ENCODE measurements around the gene RBM6. TPM values are rescaled to one million over a fixed set of nuclear protein-coding genes. Genes with fewer than 3 reads are reported as not detected.

Gene RBM6
- total and polyA plus RNA-seq, 2 of the 4 experiments (the other 2 are of a cell fraction), result 38.5 to 64.6 TPM

- H3K9ac ChIP-seq (ENCODE audit: low read depth, low read length), result no peak overlapping the region
- no CpG with 5 or more reads among the region's 1 CpG for WGBS, 2 experiments (ENCODE audit: extremely low coverage in 2 of 2, insufficient read length in 1 of 2)
- H3K79me1 ChIP-seq (ENCODE audit: low read depth in 1 of 2, low read length in 2 of 2), result peaks cover 10 to 50% of the 10 kb centered on the region in 2 experiments
- no peak overlapping the region for H2BK15ac ChIP-seq (ENCODE audit: low read depth, low read length)
- no TSS peak for BruUV-seq (replicated peaks)
- no peaks in the 10 kb centered on the region for H3K9me3 ChIP-seq (ENCODE audit: control insufficient read depth, insufficient read depth, low read length)
- peaks cover 4% of the 10 kb centered on the region for H3K4me1 ChIP-seq (ENCODE audit: control insufficient read depth, insufficient read depth, low read length)
- dilution Hi-C loops (cut with HindIII; ENCODE audit: low sequenced_read_pairs, unreplicated experiment) (no loop called here), in situ Hi-C loops (cut with MboI; ENCODE audit: low sequenced_read_pairs) (no loop called here), intact Hi-C loops (cut with micrococcal nuclease) (no loop called here)
- H2BK5ac ChIP-seq (ENCODE audit: low read depth, low read length, poor library complexity, severe bottlenecking), result no peak overlapping the region
- no peak overlapping the region for H4K5ac ChIP-seq (ENCODE audit: low read depth, low read length)
- H2BK20ac ChIP-seq (ENCODE audit: low read depth, low read length), result no peak overlapping the region
- H3K4ac ChIP-seq (ENCODE audit: low read depth, low read length), result no peak overlapping the region
- no peak overlapping the region for H2AK5ac ChIP-seq (ENCODE audit: low read depth, low read length)
- peak; percentile 28; the same call in 1 of the 2 replicates for ATAC-seq (ENCODE audit: low read depth)
- H3K18ac ChIP-seq (ENCODE audit: low read depth, low read length), result no peak overlapping the region
- ChIA-PET POLR2A (ENCODE audit: unreplicated experiment) (no interaction called here), CTCF (interaction anchor here (1.2 kb wide), 1 partner anchor 9 kb away, joined by 3 read pairs; no protein-coding TSS in a partner anchor)
- H3K9me1 ChIP-seq (ENCODE audit: insufficient read depth, low read length), result peaks cover 11% of the 10 kb centered on the region; the same call in 1 of the 2 replicates
- peak; percentile 62 for DNase-seq
- H2AFZ ChIP-seq (replicated peaks; ENCODE audit: low read length, poor library complexity), result no peak overlapping the region
- H3K4me2 ChIP-seq (ENCODE audit: low read depth, low read length), result no peak overlapping the region
- H3K4me3 ChIP-seq (ENCODE audit: insufficient read depth, low read depth, low read length), result no peak overlapping the region
- no peak overlapping the region for H4K91ac ChIP-seq (ENCODE audit: insufficient read depth, low read depth, low read length)
- no peak overlapping the region for H3K14ac ChIP-seq (replicated peaks; ENCODE audit: low read depth, low read length)
- H4K8ac ChIP-seq (ENCODE audit: low read depth in 2 of 2, low read length in 2 of 2), result no peak overlapping the region
- peaks cover 21% of the 10 kb centered on the region; the same call in 1 of the 2 replicates for H4K20me1 ChIP-seq (ENCODE audit: insufficient read depth, low read length)
- TF ChIP-seq MXI1 (IDR thresholded peaks at IDR 0.05; ENCODE audit: borderline replicate concordance, low read depth, low read length), result no peak
- no peak for TF ChIP-seq USF2 (IDR thresholded peaks at IDR 0.05; ENCODE audit: low read depth, low read length)
- no peak for TF ChIP-seq MAZ (IDR thresholded peaks at IDR 0.05; ENCODE audit: borderline replicate concordance, low read depth, low read length)
- TF ChIP-seq RCOR1 (IDR thresholded peaks at IDR 0.05; ENCODE audit: insufficient replicate concordance, low read length), result no peak
- no peak for TF ChIP-seq RAD21 (IDR thresholded peaks at IDR 0.05; ENCODE audit: low read length)
- no peak for TF ChIP-seq MAFK (IDR thresholded peaks at IDR 0.05; ENCODE audit: low read depth, low read length)
- no peak for TF ChIP-seq CEBPB (IDR thresholded peaks at IDR 0.05; ENCODE audit: low read depth, low read length)
- TF ChIP-seq ELK1 (IDR thresholded peaks at IDR 0.05; ENCODE audit: borderline replicate concordance, low read depth, low read length), result no peak
- TF ChIP-seq SMC3 (IDR thresholded peaks at IDR 0.05; ENCODE audit: low read depth, low read length), result no peak
- no peak for TF ChIP-seq POLR2A (IDR thresholded peaks at IDR 0.05; ENCODE audit: low read depth, low read length)
- TF ChIP-seq FOS (IDR thresholded peaks at IDR 0.05; ENCODE audit: low read depth, low read length), result no peak
- TF ChIP-seq BHLHE40 (IDR thresholded peaks at IDR 0.05; ENCODE audit: low read depth, low read length), result no peak
- TF ChIP-seq CHD1 (IDR thresholded peaks at IDR 0.05; ENCODE audit: low read depth, low read length), result no peak
- TF ChIP-seq RFX5 (IDR thresholded peaks at IDR 0.05; ENCODE audit: low read depth, low read length), result no peak
- no peak for TF ChIP-seq CTCF (conservative IDR thresholded peaks at IDR 0.05; ENCODE audit: low read depth, low read length)
- H3K23ac ChIP-seq (ENCODE audit: low read depth, low read length), result no peak overlapping the region
- no peak overlapping the region for H2AK9ac ChIP-seq (replicated peaks; ENCODE audit: low read depth, low read length, poor library complexity)
- H2BK120ac ChIP-seq (ENCODE audit: low read depth, low read length), result no peak overlapping the region
- H3K56ac ChIP-seq (ENCODE audit: extremely low read depth, insufficient read depth, low read length), result no peak overlapping the region
- H3K27ac ChIP-seq (ENCODE audit: insufficient read depth, low read length), result no peak overlapping the region
- H3K27me3 ChIP-seq (ENCODE audit: control insufficient read depth, insufficient read depth, low read length), result no peaks in the 10 kb centered on the region
- peaks cover 14% of the 10 kb centered on the region for H3K36me3 ChIP-seq (ENCODE audit: control insufficient read depth, insufficient read depth, low read length)
These were observed 71.0 kb downstream of the RBM6 start for GRCh38 chr3:50010959-50011358.
